ENCODE results near the gene AGAP1. TPM values are rescaled to one million over a fixed set of nuclear protein-coding genes. Genes with fewer than 3 reads are reported as not detected.

AGAP1 gene
- total RNA-seq, 1 donor from 2014 or later: 36.2 TPM

- Histone ChIP-seq H3K4me3 (no peak overlapping the region), H3K4me1 (peaks cover 12% of the 10 kb centered on the region), H3K36me3 (no peaks in the 10 kb centered on the region), H3K27ac (no peak overlapping the region), H3K27me3 (ENCODE audit: low read depth) (no peaks in the 10 kb centered on the region), H3K9me3 (no peaks in the 10 kb centered on the region)
- ATAC-seq: no peak
- DNase-seq: no peak
- TF ChIP-seq CTCF (IDR thresholded peaks at IDR 0.05): no peak
- intact Hi-C loops (cut with DNase I): no loop called here
Observed at GRCh38 chr2:235705296-235705695, 211.5 kb downstream of the AGAP1 start.

GRCh38 chr2:235706506-235706905 is 212.7 kb downstream of the AGAP1 start:
- H3K27me3 ChIP-seq (ENCODE audit: low read depth): no peaks in the 10 kb centered on the region
- no peak for ATAC-seq
- TF ChIP-seq CTCF (IDR thresholded peaks at IDR 0.05): no peak
- intact Hi-C loops (cut with DNase I): no loop called here
- H3K9me3 ChIP-seq: no peaks in the 10 kb centered on the region
- no peak for DNase-seq
- H3K4me3 ChIP-seq: no peak overlapping the region
- peaks cover 12% of the 10 kb centered on the region for H3K4me1 ChIP-seq
- H3K27ac ChIP-seq: no peak overlapping the region
- no peaks in the 10 kb centered on the region for H3K36me3 ChIP-seq

DNA sequence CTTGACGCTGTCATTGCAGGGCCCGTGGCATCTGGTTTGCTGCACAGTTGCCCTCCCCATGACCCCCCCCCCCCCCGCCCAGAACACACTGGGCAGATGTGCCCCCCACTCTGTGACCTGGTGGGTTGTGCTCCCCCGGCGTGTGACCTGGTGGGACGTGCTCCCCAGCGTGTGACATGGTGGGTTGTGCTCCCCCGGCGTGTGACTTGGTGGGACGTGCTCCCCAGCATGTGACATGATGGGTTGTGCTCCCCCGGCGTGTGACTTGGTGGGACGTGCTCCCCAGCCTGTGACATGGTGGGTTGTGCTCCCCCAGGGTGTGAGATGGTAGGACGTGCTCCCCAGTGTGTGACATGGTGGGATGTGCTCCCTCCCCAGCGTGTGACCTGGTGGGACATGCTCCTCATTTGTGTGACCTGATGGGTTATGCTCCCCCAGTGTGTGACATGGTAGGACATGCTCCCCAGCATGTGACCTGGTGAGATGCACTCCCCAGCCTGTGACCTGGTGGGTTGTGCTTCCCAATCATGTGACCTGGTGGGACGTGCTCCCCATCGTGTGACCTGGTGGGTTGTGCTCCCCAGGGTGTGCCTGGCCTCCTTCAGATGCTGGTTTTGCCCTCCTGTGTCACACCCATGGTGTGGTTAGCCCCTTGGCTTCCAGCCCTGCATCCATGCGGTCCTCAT is 213.7 kb downstream of the AGAP1 start:
- Histone ChIP-seq H3K36me3 (no peaks in the 10 kb centered on the region), H3K27ac (no peak overlapping the region), H3K27me3 (ENCODE audit: low read depth) (no peaks in the 10 kb centered on the region), H3K9me3 (no peaks in the 10 kb centered on the region), H3K4me3 (no peak overlapping the region), H3K4me1 (peaks cover 12% of the 10 kb centered on the region)
- DNase-seq (no peak), ATAC-seq (no peak)
- TF ChIP-seq CTCF (IDR thresholded peaks at IDR 0.05): no peak
- intact Hi-C loops (cut with DNase I): no loop called here

DNA sequence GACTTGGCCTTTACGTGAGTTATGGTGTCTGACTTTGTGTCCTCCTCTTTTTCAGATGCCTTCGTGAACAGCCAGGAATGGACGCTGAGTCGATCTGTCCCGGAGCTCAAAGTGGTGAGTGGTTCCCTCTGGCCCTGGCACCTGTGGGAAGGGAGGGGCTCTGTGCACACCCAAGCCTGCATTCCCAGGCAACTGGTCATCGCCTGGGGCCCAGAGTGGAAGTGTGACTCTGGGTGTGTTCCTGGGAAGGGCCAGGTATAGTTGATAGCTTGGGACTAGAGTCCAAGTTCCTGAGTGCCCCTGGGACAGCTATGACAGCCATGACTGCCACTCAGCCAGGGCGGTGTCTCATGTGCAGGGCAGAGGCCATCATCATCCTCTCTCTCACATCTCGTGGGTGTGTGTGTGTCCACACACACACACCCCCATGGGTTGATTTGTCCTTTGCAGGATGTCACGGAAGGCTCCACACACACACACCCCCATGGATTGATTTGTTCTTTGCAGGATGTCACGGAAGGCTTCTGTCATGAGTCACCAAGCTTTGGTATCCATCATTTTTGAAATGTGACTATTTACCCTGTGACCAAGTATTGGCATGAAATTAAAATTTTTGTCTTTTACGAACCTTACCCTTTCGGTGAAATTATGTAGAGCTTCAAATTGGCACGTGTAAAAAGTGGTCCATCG is 215.4 kb downstream of the AGAP1 start:
- peak; percentile 87 for ATAC-seq
- TF ChIP-seq CTCF (IDR thresholded peaks at IDR 0.05): no peak
- no peak overlapping the region for H3K27ac ChIP-seq

GRCh38 chr2:235709969-235710879 is 216.4 kb downstream of the AGAP1 start:
- peak in 1 of 2 donors; percentile 18 for ATAC-seq
- no peak overlapping the region for H3K27ac ChIP-seq
- H3K4me3 ChIP-seq: no peak overlapping the region
- no peak for DNase-seq
- no peaks in the 10 kb centered on the region for H3K9me3 ChIP-seq
- H3K4me1 ChIP-seq: peaks cover 12% of the 10 kb centered on the region
- H3K36me3 ChIP-seq: no peaks in the 10 kb centered on the region
- no peaks in the 10 kb centered on the region for H3K27me3 ChIP-seq (ENCODE audit: low read depth)
- intact Hi-C loops (cut with DNase I): no loop called here
- no peak for TF ChIP-seq CTCF (IDR thresholded peaks at IDR 0.05)

More for the DNA sequence above, 215.4 kb downstream of the AGAP1 start:
- no peaks in the 10 kb centered on the region for H3K36me3 ChIP-seq
- peak; percentile 60 for DNase-seq
- no peaks in the 10 kb centered on the region for H3K9me3 ChIP-seq
- peaks cover 12% of the 10 kb centered on the region for H3K4me1 ChIP-seq
- H3K27me3 ChIP-seq (ENCODE audit: low read depth): no peaks in the 10 kb centered on the region
- intact Hi-C loops (cut with DNase I): no loop called here
- no peak overlapping the region for H3K4me3 ChIP-seq

Data from lower lobe of right lung (tissue), 2 donors.